ENCODE measurements around the gene GASK1B.

GASK1B gene

GRCh38 chr4:158161551-158162354 is 11.1 kb downstream of the GASK1B start:
- no peaks in the 10 kb centered on the region for H3K27me3 ChIP-seq (ENCODE audit: insufficient read depth, poor library complexity, severe bottlenecking)
- TF ChIP-seq SPI1 (IDR thresholded peaks at IDR 0.05; ENCODE audit: borderline replicate concordance, low read depth) (peak; percentile 40; the same call in 1 of the 2 replicates), CTCF (IDR thresholded peaks at IDR 0.05; ENCODE audit: insufficient read depth, low read length) (no peak)
- DNase-seq (ENCODE audit: low read depth in 1 of 2, low spot score in 1 of 2) = peak in 1 of 2 experiments; percentile 32
- no peak overlapping the region for H3K27ac ChIP-seq (replicated peaks)
- no peak overlapping the region for H3K4me3 ChIP-seq (replicated peaks; ENCODE audit: insufficient read depth, low read length)

GRCh38 chr4:158159718-158160094 is 13.1 kb downstream of the GASK1B start:
- no peak overlapping the region for H3K4me3 ChIP-seq (replicated peaks; ENCODE audit: insufficient read depth, low read length)
- H3K27ac ChIP-seq (replicated peaks) = no peak overlapping the region
- no peak for DNase-seq (ENCODE audit: low read depth in 1 of 2, low spot score in 1 of 2)
- no peaks in the 10 kb centered on the region for H3K27me3 ChIP-seq (ENCODE audit: insufficient read depth, poor library complexity, severe bottlenecking)
- TF ChIP-seq SPI1 (IDR thresholded peaks at IDR 0.05; ENCODE audit: borderline replicate concordance, low read depth) (no peak), CTCF (IDR thresholded peaks at IDR 0.05; ENCODE audit: insufficient read depth, low read length) (no peak), REST (IDR thresholded peaks at IDR 0.05; ENCODE audit: insufficient replicate concordance, low read depth) (no peak)

- DNase-seq (ENCODE audit: low read depth in 1 of 2, low spot score in 1 of 2) = no peak
- Histone ChIP-seq H3K4me3 (replicated peaks; ENCODE audit: insufficient read depth, low read length) (no peak overlapping the region), H3K27me3 (ENCODE audit: insufficient read depth, poor library complexity, severe bottlenecking) (no peaks in the 10 kb centered on the region), H3K27ac (replicated peaks) (no peak overlapping the region)
- TF ChIP-seq GABPA (IDR thresholded peaks at IDR 0.05; ENCODE audit: low read depth) (no peak), CTCF (IDR thresholded peaks at IDR 0.05; ENCODE audit: insufficient read depth, low read length) (no peak), SPI1 (IDR thresholded peaks at IDR 0.05; ENCODE audit: borderline replicate concordance, low read depth) (no peak), POLR2AphosphoS5 (IDR thresholded peaks at IDR 0.05; ENCODE audit: low read depth) (no peak), REST (IDR thresholded peaks at IDR 0.05; ENCODE audit: insufficient replicate concordance, low read depth) (no peak)
These were observed 13.6 kb downstream of the GASK1B start for GRCh38 chr4:158159054-158159717.
